T1000 (cell line): Measurements from ENCODE around the gene RHOV.
A peak's percentile ranks its signal among the peaks of the same experiment; 100 is the strongest.

Experiments used
- DNase-seq: peaks from one replicate; lab custom pipeline; 2025; ENCODE audit warnings: mixed read lengths; lab: John Stamatoyannopoulos, UW

Gene RHOV, protein sequence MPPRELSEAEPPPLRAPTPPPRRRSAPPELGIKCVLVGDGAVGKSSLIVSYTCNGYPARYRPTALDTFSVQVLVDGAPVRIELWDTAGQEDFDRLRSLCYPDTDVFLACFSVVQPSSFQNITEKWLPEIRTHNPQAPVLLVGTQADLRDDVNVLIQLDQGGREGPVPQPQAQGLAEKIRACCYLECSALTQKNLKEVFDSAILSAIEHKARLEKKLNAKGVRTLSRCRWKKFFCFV

DNA sequence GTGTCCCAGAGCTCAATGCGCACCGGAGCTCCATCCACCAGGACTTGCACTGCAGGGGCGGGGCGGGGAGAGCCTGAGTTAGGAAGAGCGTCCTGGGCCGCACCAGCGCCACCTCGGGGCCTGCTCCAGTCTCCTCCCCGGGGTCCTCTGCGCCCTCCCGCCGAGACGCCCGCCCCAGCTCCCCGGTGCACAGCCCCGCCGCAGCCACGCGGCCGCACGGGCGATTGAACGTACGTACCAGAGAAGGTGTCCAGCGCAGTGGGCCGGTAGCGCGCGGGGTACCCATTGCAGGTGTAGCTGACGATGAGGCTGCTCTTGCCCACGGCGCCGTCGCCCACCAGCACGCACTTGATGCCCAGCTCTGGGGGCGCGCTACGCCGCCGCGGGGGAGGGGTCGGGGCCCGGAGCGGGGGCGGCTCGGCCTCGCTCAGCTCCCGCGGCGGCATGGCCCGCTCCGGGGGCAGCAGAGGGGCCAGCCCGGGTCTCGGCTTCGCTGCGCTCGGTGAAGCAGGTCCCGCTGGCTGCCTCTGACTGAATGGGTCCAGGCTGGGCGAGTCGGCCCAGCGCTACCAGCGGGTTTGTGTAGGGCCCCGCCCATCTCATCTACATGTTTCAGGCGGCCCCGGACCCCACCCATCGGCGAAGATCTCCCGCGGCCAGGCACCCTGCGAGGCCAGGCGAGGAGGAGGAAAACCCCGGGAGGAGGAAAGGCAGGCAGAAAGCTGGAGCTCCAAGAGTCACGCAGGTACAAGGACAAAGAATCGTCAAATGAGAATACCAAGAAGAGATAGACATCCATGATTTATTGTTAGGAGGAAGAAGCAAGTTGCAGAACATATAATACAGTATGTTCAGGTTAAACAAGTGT, at the start of gene RHOV:
Gene RHOV, minus strand, starts transcription at position 541 of the 868 bp plus-strand sequence. Its CDS starts 95 bp downstream, at position 446.
- no peak for DNase-seq

DNA sequence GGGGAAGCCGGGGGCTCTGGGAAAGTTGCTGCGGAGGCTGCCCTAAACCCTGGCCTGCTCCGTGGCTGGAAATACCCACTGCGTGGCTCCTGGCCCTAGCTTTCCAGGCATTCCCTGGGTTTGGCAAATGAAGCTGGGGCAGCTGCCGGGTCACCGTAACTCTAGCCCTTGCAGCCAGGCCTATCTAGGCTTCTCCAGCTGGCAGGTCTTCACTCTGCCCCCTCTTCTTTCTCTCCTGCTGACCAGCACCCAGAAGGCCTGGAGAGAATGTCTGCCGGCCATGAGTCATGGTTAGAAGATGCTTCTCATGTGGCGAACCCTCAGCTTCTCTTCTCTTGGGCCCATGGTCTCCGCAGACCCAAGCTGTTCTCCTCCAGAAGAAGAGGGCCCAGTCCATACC, 49.5 kb upstream of the RHOV start:
- DNase-seq: no peak

DNA sequence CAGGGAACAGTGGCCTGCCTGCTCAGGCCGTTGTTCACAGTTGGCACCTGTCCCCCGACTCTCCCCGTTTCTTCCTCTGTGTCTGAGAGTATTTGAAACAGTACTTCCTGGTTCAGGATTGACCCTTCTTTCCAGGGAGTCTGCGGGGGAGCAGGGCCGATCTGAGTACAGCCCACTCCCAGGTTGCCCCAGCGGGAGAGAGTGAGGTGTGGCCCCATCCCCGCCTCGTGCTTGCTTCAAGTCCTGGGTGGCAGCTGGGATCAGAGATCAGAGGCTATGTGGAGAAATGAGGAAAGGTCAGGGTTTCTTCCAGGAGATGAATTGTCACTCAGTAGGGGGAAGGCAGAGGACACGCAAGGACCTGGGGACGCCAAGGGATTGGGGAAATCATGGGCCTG, 48.6 kb upstream of the RHOV start:
- DNase-seq: no peak

DNA sequence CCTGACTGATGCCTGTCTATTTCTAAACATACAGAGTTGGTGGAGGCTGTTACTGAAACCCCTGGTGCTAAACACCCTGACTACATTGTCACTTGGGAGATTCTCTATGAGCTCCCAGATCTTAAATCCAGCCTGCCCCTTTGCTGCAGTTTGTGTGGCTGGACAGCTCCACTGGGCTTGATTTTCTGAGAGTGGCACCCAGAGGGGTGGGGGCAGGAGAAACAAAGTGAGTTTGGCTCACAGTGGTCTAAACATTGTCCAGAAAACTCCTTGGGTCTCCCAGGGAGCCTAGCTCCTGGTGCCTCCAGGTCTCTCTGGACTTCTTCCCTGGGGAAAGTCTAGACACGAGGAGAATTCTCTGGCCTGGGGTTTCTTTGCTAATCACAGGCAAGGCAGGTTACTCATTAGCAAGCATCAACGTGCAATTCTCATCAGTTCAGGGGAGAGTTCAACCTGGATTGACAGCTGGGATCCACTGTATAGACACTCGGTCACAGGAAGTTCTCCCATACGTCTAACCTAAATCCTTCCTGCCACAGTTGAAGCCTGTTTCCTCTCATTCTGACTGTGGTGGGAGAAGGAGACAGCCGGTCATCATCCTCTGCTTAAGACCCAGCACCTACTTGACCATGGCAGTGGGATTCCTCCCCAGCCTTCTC, 48.0 kb upstream of the RHOV start:
- no peak for DNase-seq

DNA sequence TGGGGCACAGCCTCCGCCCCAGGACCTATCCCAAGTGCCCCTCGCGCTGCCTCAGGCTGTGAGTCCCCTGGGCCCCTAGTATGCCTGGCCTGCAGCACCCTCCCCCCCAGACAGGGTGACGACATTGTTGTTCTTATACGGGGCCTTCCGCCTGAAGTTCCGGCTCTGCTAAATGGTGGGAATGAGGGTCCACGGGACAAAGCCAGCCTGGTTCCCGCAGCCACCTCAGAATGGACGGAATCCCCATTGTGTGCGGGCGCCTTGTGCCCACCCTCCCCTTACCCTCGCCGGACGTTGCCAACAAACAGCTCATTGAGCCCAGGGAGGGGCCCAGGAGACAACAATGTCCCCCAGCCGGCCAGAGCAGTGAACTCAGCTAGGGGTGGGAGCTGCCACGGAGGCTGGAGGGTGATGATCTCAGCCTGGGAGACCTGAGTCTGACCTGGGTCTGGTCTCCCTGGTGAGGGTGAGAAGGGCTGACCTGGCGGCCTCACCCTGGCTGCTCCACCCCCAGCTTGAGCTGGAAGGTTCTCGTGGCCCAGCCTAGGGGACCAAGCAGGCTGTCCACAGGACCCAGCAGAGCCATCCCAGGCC, 44.9 kb upstream of the RHOV start:
- no peak for DNase-seq

DNA sequence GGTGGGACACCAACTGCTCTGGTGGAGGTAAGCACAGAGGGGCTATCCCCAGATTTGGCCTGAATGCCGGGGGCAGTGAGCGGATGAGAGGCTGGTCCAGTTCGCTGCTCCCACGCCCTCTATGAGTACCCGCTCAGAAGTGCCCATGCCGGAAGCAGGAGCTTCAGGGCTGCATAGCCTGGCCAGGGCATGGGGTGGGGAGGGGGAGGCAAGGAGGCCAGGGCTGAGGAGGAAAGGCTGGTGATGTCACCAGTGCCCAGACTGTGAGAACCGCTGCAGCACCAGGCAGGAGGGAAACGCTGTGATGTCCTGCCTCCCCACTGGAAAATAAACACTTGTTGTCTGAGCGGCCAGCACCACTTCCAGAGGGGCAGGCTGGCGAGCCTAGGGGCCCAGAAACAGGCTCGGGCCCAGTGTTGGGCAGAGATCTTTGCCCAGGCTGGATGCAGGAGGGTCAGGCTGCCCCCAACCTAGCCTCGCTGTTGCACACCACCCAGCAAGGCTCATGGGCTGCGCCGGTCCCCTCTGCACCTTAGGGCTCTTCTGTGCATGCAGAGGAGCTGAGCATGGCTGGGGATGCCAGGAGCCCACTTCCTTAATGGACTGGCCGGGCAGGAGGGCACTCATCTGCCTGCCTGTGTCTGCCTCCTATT, 44.2 kb upstream of the RHOV start:
- DNase-seq: no peak

DNA sequence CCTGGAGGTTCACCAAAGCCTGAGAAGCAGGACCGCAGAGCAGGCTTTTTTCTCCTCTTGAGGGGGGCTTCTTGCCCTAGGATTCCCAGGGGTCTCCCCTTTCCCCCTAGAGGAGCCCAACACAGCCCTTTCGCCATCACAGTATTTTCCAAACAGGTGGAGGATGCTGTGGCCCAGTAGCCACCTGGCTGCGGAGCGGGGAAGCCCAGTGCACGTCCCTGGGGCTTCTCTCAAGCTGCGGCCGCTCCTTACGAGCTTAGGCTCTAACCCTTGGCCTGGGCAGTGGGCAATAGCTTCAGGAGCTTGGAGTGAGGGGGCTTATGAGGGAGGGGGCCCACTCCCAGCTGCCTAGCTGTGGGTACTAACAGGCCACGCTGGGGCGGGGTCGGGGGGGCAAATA, 43.6 kb upstream of the RHOV start:
- no peak for DNase-seq

DNA sequence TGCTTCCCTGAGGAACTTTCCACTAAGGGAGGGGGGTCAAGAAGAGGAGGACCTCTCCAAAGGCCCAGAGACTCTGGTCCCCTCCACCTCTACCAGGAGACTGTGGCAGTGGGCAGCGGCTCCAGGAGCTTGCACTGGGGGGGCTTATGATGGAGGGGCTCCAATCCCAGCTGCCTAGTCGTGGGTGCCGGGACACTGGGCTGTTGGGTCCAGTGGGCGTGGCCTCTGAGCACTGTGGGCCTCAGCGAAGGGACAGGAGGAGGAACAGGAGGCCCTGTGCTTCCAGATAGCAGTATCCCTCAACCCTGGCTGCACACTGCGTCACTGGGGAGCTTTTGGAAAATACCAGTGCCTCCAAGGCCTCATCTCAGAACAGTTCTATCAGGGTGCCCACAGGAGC, 41.6 kb upstream of the RHOV start:
- no peak for DNase-seq

DNA sequence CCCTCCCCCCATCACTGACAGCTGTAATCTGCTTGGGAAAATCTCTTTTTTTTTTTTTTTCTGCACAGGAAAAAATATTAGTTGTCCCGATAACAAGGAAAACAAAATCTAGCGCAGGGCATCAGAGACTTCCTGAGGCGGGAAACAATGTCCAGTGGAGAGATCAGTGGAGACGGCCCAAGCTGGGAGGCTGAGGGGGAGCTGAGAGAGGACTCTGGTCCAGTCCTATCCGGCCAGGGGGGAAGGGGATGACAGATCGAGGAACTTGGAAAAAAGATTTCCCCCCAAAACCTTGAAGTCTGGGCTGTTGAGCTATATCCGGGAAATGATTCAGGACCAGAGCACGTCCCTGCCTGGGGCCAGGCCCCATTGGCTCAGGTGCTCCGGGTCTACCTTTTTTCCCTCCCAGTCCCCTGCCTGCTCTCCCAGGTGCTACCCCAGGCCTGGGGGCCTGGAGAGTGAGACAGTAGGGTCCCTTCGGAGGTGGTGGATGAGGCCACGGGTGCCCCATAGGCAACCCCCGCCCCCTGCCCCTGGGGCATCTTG, 41.2 kb upstream of the RHOV start:
- DNase-seq: no peak

DNA sequence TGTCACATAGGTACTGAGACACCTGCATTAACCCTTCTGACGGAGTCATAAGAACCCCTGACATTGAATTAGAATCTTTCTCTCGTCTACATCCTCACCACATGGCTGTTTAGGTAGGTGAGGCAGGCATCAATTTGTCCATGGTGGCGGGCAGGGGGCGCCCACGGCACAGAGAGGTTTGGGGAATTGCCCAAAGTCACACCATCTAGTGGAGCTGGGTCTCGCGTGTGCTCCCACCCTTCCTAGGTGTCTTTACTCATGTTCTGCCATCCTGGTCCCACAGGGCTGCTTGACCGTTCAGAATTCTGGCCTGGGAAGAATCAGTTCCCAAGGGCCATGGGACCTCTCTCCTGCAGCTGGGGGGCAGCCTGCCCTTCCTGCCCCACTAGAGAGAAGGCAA, 40.5 kb upstream of the RHOV start:
- DNase-seq: no peak

DNA sequence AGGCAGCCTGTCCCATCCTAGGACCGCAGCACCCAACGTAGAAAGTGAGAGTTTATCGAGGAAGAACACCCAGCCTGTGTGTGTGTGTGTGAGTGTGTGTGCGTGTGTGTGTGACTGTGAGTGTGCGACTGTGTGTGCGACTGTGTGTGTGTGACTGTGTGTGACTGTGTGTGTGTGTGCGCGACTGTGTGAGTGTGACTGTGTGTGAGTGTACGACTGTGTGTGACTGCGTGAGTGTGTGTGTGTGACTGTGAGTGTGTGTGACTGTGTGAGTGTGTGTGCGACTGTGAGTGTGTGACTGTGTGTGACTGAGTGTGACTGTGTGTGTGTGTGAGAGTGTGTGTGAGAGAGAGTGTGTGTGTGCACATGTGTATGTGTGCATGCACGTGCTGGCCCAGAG, 40.0 kb upstream of the RHOV start:
- no peak for DNase-seq

DNA sequence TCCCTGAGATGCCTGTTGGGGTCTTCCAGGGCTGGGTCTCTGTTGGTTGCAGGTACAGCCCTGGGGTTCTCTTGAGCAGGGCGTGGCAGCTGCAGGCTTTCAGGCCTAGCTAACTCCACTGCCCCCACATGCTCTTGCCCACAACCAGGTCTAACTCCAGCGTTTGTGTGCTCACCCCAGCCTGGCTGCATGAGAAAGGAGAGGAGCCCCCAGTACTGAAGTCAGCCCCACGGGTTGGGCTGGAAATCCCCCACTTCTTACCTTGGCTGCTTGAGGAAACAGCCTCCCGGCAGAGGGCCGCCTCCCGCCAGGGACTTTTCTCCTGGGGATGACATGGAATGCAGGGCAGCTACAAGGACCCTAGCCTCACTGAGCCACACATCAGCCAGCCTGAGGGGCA, 38.4 kb upstream of the RHOV start:
- DNase-seq: no peak

DNA sequence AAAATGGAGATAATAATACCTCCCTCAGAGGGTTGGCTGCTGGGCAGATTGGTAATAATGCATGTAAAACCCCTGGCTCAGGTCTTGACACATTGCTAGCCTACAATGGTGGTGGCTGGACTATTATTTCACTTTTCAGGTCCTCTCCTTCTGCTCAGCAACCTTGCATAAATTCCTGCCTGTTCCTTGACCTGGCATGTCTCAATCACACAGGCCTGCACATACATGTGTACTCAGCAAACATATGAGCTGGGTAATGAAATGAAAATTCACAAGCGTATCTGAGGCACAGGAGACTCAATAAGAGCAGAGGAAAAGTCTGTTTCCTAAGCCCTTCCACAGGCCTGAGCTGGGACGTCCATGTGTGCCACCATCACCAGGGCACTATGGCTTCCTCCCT, 37.7 kb upstream of the RHOV start:
- no peak for DNase-seq

DNA sequence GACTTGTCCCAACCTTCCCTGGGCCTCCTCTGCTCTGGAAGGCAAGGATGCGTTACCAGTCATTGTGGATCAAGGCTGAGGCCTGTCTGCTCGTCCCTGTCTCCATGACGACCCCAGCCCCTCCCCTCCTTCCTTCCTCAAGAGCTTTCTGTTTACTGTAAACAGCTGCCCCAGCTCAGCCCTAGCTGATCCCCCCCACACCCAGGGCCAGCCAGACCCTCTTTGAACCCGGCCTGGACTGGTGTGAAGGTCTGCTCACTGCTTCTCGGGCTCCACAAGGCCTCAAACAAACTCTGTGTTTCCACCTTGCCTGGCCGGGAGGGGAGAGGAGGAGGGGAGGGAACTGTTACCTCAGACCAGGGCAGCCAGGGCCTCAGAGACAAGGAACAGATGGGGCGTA, 37.1 kb upstream of the RHOV start:
- no peak for DNase-seq

DNA sequence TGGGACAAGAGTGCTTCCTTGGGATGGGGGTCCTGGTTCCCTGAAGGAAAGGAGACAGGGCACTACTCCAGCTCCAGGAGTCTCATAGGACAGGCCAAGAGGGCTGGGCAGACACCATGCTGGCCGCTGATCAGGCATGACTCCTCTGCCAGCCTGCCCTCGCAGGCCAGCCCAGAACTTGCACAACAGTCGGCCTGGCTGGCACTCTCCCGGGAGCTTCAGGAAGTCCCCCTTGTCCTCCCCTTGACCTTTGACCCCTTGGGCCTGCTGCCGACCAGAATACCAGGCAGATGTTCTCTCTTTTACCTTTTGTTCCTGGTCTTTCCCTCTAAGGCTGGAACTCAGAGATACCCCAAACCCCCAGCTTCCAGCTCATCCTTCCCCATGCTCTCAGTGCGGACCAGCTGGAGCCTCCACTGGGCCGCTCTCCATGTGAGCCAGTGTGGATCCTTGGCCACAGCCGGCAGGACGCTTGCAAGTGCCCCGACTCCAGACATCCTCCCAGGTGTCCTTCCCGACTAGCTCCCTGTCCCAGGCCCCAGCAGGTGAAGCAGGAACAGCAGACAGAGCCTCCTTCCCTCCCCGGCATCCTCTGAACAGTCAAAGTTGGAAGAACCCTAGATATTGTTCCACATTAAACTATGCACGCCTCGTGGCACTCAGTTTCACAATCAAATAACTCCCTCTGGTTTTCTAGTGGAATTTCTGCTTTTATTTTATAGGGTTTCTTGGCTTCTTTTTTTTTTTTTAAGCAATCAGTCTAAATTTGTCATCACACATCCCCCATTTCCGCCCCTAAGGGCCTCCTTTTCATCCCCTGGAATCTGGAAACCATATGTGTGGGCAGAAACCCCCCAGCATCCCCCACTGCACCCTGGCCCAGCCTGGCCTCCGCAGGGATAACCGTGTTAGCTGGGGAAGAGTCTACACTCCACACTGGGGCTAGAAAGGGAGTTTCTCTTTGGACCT, 35.9 kb upstream of the RHOV start:
- no peak for DNase-seq

DNA sequence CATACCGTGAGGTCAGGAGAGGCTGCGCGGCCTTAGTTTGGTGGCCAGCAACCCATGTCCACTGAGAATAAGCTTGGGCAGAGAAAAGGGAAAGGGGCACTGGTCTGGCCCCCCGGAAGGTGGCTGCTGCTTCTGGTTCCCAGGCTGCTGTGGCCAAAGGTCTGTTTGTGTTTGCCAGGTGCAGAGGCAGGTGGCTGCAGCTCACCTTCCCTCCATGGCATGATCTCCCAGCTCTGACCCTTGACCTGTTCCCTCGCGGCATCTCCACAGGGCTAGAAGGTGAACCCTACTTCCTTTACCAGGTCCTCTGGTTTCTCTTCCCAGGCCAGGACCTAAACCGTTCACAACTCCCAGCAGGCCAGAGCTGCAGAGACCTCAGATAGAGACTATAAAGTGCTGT, 34.1 kb upstream of the RHOV start:
- DNase-seq: no peak

DNA sequence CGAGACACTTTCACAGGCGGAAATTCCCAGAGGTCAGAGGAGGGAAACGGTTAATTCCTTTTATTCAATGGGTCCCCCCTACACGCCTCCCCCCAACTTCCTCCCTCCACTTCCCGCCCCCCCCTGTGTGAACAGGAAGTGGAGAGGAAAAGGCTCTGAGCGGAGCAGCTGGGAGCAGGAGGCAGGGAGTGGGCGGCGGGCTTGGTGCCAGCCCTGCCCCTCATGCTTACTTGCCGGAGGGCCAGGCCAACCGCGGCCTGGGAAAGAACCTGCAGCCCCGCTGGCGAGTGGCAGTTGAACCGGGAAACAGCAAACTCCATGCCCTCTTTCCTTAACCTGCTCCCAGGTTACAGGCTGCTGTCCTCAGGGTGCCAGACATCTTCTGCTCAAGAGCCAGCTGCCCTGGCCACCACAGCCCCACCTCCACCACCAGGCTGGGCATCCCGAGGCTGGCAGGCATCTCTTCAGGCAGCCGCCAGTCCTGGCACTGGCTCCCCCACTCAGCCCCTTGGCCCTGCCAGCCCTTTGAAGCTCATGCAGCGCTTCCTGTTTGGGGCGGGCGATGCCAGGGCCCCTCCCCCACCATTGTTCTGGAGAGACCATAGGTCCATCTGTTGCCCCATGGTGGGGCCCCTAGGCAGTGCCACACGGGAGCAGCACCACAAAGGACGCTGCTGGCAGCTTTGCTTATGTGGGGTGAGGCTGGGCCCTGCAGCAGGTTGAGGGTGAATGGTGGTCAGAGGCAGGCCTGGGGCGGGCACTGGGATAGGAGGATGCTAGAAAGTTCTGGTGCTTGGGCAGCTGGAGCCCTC, 33.2 kb upstream of the RHOV start:
- DNase-seq: no peak

DNA sequence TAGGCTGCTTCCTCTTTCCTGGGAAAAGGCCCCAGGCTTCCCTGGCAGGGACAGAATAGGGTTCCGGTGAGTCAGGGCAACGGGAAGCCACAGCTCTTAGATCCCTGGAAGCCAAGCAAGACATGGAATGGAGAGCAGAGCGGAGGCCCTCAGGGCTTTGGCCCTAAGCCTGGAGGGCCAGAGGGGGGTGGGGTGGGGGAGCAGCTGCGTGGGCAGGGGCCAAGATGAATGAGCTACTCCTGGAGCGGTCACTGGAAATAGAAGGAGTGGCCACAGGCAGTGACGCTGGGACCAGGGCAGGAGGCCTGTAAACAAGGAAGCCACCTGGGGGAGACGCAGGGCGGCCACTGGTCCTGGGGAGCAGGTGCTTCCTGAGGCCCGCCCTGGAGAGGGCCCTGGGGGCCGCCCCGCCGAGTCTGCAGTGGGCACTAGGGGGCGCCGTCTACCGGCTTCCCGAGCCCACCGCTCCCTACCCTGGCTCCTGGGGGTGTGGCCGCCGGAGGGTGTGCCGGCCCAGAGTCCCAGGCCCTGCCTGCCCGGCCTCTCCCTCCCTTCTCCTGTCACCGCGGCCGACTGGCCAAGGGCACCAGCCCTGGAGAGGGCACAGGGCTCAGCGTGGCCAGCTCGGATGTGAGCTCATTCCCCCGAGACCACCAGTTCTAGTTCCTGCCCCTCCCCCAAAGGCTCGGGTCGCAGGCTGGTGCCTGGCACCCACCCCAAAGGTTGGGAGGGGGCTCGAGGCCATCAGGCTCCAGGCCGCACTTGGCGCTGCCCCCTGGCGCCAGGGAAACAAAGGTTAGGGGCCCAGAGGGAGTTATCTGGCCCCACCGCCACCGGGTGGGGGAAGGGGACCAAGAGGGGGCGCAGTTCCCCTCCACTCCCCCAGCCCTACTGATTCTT, 32.3 kb upstream of the RHOV start:
- DNase-seq: peak; percentile 97
